KG1 (cell line): ENCODE data around the gene LAMB2.

Source experiments
- DNase-seq: peaks from one replicate; lab custom pipeline; 2025; lab: John Stamatoyannopoulos, UW

LAMB2 gene

DNA sequence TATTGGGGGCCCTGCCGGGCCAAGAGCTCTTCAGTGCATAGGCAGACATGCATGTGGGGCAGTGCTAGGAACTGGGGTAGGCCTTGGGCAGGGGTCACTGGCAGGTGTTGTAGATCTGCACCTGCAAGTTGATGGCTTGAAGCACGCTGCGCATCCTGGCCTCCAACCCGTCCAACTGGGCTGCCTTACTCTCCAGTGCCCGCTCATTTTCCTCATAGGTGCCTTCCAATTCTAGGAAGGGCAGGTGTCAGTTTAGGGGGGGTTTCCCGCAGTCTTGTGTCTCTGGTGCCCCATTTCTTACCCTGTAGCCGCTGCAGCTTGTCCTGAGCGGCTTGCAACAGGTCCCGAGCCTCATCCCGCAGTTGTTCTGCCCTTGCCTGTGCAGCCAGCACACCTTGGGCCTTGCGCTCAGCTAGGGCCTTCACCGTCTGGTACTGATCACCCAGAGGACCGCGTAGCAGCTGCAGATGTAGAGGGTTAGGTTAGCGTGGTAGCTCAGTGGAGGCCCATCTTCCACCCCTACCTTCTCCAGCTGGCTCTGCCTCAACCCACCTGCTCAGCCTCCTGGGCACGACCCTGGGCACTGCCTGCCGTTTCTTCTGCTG is 11.6 kb downstream of the LAMB2 start:
- no peak for DNase-seq

DNA sequence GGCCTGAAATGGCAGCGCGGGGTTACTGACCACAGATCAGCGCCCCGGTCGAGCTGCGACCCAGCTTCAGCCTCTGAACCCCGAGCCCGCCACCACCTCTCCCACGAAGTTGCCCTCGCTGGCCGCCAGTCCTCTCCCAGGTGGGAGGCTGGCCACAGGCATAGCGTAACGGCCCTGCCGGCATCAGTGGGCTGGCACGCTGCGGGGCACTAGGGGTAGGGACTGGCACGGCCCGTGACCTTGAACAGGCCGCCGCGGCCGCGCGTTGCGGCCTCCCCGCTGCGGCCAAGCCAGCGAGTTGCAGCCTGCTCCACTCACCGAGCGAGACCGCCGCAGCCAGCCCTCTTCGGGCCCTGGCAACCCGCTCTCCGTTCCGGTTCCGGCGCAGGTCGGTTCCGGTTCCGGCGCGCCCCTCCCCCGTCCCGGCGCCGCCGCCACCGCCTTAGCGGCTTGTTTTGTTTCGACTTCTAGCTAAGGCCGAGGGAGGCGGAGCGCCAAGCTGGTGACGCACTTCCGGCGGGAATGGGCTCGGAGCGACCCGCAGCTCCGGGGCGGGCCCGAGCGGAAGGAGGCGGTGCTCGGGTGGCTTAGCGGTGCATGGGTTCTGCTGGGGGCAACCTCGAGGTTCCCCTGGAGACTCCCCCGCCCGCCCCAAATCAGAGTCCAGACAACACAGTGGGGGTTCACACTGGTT is 12.3 kb downstream of the LAMB2 start, which contains the start of gene USP19:
TSS of gene USP19 (minus strand) at position 386 of the 694 bp plus-strand sequence. CDS start 1,678 bp downstream, outside the sequence.
- DNase-seq: peak; percentile 92

DNA sequence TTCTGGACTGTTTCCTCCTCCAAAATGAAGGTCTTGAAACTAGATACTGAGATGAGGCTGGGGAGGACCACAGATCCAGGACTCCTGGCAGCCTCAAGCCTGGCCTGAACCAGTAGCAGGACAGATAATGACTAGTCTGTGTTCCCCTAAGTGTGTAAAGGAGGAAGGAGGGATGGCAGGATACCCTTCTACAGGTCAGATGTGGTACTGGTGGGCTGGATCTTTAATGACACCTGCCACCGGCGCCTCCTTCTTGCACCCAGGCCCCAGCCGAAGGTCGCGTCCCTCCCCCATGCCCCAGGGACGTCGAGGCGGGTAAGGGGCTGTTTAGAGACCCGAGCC is 12.8 kb downstream of the LAMB2 start:
- no peak for DNase-seq

DNA sequence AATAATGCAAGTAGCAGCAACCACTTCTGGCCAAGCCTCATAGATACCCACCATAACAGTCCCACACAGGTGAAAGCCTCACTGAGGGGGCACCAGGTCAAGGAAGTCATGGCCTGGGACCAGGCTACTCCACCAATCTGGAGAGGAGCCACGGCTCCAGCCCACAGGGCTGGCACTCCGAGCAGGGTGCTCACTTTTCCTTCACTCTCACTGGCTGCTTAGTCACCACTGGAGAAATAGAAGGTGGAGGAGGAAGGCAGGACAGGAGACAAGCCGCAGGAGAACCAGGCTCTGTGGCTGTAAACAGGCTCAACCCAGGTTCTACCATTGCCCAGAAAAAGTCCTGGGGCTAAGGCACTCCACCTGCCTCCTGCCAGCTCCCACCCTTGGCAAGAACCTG is 13.4 kb downstream of the LAMB2 start:
- no peak for DNase-seq

DNA sequence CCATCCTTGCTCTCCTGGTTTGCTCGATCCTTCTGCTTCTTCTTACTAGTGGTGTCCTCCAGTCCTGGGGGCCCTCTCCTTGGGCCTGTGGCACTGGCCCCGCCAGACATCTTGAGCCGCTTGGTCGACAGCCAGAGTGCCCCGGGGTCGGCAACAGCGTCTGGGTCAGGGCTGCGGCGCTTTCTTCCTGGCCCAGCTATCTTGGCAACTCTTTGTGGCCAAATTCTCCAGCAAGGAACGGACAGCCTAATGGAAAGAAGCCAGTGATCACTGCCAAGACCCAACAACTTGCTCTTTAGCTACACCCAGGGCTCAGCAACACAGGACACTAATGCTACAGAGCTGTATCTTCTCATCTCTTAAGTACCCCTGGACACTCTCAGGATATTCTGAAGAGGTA is 13.8 kb downstream of the LAMB2 start:
- DNase-seq: no peak

DNA sequence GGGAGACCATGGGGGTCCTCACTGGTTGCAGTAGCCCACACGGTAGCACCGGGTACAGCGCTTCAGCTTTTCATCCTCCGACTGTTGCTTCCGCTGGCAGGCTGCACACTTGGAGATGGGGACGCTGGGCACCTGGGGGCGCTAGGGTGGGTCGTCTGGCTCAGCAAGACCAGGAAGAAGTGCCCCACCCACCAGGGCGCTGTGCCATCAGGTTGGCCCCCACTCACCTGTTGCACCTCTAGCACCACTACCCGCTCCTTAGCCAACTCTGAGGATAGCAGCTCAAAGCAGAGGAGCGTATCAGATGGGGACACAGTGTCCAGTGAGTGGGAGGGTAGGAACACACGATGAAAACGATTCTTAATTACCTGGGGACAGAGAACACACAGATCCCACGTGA is 20.6 kb downstream of the LAMB2 start:
- no peak for DNase-seq

DNA sequence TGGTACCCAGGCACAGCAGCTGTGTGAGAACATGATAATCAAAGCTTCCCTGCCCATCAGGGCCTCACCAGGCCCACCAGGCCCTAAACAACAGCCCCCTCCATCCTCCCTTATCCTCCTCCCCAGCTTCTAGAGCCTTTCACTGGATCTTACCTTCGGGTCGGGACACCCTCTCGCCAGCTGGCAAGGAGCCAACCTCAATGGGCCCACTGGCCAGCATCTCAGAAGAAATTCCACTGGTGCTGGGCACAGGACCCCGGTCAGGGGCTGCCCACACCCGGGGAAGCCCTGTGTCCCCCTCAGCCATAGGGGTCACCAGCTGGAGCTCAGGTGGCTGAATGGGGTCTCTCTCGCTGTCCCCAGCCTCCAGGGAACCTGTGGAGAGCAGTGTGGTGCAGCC is 21.5 kb downstream of the LAMB2 start:
- no peak for DNase-seq

DNA sequence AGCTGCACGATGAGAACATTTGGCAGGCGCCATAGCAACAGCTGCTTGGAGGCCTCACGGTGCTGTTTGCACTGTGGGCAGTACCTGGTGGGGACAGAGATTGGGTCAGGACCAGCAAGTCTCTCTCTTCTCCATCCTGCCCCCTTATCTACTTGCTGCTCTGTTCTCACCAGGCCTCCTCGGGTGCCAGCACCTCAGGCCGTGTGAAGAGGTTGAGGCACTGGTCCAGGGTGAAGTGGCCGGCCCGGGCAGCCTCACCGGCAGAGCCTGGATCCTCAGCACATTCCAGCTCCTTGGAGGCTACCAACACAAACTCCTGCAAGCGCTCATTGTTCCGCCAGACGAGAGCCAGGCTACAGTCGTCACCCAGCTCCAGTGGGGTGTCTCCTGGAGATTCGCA is 22.1 kb downstream of the LAMB2 start:
- DNase-seq: no peak

DNA sequence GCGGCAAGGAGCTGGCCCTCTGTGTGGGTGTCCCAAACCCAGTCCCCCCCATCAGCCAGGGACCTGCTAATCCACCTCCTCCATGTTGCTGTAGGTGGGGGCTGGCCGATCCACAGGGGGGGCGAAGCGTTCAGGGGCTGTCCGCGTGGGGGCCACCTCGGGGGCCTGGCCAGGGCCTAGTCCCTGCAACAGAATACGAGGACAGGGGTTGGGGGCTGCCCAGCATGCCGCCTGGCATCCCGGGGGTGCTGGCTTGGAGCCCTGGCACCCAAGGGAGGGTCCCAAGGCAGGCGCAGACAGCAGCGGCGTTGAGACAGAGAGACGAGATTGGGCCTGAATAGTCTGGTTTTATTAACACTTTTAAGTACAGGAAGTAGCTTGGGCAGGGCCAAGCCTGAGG is 24.5 kb downstream of the LAMB2 start:
- DNase-seq: no peak

DNA sequence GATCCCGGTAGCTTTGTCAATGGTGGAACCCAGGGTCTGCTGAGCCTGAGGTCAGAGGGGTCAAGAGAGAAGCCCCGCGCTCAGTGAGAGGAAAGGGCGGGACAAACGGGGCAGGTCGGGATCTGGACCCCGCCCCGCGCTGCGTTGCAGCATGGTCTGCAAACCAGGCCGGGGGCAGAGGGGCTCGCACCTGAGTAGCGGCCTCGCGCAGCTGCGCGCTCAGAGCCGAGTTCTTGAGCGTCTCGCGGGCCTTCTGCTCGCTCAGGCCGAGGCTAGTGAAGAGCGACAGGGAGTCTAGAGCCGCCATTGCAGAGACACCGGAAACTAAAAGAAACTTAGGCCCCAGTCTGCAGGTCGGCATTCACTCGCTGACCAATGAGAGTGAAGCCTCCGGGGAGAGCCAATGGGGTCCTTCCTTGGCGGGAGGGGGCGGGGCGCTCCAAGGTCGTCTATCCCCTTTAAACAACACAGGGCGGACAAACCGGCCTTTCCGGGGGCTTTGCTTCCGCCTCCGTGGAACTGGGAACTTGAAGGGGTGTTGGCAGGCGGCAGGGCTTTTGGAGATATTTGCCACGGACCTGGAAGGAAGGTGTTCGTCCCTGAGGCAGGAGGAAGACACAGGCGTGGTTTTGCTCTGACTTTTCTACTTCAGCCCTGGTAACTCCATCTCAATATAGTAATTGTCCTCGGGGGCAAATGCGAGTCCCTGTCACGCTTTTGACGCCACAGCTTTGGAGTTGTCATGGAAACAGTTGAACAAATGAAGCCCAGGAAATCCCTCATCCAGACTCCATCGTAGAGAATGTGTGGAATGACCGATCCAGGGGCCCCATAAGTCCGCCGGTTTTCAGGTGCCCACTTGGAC is 28.2 kb downstream of the LAMB2 start, which contains the start of gene QARS1:
TSS of gene QARS1 (minus strand) at position 331 of the 865 bp plus-strand sequence. CDS start at position 307, 24 bp downstream.
- peak; percentile 87 for DNase-seq

DNA sequence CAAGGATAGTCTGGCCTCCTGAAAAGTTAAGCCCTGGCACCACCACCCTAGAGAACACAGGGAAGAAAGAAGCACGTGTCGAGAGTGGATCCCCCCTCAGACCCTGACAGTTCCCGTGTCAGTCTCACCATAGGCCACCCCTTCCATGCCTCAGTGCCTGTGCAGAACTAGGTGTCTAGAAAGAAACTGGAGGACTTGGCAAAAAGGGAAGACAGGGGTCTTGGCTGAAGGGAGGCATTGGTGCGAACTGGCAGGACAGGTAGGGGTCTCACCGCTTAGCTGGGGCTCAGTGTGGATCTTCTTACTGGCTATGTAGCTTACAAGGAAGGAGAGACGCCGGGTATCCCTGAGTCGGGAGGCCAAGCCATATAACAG is 28.8 kb downstream of the LAMB2 start:
- no peak for DNase-seq

DNA sequence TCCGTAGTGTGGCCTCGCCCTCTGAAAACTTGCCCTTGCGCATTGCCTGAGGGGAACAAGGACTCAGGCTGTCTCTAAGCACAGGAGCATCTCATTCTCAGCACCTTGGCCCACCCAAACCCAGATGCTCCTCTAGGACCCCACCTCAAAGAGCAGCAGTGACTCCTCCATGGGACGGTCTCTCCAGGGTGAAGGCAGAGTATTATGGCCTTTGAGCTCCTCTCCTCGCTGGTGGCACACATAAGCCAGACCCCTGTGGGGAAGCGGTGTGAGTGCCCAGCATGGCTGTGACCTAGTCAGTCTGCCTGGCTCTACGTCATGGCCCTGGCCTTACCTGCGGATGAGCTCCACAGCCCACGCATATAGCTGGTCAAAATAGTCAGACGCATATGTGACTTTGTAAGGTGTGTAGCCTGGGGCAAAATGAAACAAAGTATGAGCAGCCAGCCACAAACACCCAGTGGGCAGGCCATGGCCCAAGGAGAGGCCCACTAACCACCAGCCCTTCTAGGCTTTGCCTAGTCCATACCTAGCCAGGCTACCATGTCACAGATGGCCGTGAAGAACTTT is 32.7 kb downstream of the LAMB2 start:
- DNase-seq: no peak

DNA sequence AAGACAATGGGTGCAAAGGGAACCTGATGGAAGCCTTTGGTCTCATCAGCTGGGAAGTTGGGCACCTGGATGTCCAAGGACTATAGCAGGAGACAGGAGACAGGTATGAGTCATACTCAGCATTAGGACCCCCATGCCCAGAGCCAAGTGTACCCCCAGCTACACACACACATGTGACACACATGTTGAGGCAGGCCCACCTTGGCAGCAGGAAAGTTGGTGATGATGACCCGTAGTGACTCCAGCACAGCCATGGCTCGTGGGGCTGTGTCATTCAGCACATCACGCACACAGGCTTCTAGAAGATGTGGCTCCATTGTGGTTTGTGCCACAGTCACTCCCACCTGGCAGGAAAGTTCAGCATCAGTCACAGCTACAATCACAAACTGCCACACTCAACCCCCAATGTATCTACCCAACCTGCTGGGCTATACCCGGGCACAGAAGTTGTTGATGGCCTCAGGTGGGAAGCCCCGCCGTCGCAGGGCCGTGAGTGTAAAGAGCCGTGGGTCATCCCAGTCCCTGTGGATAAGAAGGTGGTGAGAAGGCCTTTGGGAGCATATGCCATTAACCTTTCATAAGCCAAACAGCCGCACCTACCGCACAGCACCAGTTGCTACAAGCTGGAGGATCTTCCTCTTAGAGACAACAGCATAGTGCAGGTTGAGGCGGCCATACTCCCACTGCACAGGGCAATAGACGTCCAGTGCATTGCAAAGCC is 33.8 kb downstream of the LAMB2 start:
- no peak for DNase-seq

DNA sequence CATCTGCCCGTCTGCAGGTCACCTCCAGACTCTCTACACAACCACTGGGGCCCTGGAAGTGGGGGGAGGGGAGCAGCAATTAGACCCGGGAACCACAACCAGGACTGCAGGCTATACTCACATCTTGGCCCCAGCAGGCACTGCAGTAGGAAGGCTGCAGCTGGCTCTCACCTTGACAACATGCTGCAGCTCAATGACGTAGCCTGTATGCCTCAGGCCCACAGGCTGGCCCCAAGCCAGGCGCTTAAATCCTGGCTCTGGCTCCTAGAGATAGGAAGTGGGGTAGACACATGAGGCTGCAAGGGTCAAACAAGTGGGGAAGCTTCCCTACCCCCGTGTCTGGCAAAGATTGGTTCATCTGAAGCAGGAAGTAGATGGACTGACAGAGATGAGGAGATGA is 34.4 kb downstream of the LAMB2 start:
- DNase-seq: no peak

DNA sequence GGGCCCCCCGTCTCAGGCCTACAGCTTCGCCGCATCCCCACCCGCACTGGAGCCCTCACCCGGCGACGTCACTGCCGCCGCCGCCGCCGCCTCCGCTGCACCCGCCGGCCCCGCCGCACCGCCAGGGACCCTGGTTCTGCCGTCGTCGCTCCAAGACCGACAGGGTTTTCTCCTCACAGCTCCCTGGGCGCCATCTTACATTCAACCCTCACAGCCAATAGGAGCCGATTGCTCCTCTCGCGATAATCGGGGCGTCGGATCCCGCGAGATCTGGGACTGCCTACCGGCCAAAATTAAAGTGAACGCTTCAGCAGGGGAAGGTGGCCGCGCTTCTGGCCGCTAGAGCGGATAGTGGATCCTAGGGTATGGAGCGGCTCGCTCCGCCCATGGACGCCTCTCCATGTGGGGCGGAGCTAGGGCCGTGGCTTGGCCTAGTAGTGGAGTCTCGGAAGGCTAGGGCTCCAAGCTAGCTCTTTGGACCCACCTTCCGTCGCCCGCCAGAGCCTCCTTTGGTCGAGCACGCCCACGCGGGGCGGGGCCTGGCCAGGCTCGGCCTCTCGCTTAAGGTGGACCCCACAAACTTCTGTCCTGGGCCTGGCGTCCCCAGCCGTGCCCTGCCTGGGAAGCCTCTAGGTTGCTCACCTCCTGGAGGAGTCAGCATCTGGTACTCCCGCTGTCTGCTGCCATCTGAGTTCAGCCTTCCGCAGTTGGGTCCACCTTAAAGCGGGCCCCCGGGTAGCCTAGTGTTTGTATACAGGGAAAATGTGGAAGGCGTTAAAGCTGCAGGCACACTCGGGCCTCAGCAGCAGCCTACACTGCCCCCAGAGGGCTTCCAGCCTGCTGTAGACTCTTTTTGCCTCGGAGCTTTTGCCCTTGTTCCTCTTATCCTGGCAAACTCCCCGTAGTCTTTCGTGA is 38.7 kb downstream of the LAMB2 start, which contains the start of gene QRICH1:
TSS of gene QRICH1 (minus strand) at position 219 of the 915 bp plus-strand sequence. CDS start 17,054 bp downstream, outside the sequence.
- DNase-seq: peak; percentile 99

DNA sequence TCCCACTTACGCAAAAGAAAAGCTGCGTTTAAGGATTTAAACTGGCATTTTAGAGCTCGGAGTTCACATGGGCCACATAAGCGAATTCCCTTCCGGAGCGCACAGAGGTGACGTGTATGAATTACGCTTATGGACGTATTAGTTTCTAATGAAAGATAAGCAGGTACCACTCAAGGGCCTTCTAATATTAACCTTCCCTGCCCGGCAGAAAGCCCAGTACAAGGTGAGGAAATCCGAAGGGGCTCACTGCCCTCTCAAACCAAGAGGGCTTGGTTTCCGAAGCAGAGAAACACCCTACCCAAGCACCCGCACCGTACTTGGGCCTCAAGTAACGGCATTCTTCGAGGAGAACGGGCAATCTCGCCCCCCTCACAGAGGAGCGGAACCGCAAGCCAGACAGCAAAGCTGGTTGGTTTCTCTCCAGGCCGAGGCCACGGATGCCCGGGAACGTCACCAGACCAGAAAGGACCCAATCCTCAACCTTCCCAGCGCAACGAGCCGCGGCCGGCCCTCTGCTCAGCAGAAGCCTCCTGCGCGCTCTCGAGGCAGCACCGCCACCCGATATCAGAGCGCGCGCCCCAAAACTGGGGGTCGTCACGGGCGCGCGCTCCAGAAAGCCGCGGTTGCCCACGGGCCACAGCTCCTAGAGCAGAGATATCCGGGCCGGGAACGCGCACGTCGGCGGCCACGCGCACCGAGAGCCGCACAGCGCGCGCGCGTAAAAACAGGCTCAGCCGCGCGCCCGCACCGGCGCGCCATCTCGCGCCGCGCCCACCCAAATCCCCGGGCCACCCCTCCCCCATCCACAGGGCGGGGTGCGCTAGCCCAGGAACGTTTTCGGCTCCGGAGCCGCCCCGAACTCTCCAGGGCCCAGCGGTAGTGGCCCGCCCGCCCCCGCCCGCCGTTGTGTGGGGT is 39.7 kb downstream of the LAMB2 start:
- DNase-seq: peak; percentile 59

DNA sequence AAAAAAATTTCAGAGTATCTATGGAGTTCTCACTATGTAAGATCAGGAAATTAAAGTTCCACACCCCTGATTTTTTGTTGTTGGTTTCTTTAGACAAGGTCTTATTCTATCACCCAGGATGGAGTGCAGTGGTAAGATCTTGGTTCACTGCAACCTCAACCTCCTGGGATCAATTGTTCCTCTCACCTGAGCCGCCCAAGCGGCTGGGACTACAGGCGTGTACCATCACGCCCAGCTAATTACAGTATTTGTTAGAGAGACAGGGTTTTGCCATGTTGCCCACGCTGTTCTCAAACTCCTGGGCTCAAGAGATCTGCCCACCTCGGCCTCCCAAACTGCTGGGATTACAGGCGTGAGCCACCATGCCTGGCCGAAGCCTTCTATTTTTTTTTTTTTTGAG is 51.4 kb downstream of the LAMB2 start:
- no peak for DNase-seq

DNA sequence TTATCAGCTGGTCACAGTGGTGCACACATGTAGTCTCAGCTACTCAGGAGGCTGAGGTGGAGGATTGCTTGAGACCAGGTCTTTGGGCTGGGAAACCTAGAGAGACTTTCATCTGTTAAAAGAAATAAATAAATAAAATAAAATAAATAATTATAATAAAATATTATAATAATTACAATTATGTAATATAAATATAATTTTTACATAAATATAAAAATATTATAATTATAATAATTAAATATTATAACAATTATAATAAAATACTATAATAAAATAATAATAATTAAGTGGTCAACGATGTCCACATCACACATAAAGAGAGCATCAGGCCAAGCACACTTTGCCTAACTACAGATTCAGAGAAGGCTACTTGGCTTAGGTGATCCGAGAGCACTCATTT is 53.6 kb downstream of the LAMB2 start:
- DNase-seq: no peak

DNA sequence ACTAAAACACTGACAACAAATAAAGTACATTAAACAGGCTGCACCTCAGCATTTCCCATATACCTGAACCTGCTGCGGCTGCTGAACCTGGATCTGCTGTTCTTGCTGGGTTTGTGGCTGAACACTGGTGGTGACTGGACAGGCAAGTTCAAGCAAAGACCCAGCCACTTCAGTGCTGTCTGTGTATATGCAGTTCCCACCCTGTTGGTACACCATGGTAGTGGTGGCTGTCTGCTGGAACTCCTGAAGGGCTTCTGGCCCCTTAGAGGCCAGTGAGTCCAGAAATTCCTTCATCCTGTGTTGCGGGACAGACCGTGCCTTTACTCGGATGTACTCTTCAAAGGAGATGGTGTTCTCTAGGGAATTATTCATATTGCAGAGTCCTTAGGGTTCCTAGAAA is 56.2 kb downstream of the LAMB2 start:
- no peak for DNase-seq

DNA sequence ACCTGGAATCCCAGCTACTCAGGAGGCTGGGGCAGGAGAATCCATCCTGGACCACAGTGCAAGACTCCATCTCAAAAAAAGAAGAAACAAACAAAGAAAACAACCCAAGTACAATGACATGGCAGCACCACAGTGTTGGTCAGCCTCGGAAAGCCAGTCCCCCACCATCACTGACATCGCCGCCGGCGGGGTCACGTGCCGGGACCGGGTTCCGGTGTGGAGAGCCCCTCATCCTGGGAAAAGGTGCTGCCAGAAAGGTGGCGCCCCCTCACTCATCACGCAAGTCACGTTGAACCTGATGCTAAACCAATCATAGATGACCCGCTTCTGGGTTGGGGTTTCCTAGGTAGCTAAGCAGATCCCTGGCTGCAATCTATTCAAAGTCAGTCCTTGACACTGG is 56.7 kb downstream of the LAMB2 start:
- no peak for DNase-seq
